T follicular helper cell (primary cell): ENCODE data around the gene MYO19.

ENCODE experiments used
- DNase-seq: peaks from one replicate; pipeline ENCODE4 v3.0.0-alpha.2; 2020; ENCODE audit warnings: low read depth
- total RNA-seq, 2 experiments: gene quantifications; one replicate each; lab custom pipeline; 2026; lab: John Stamatoyannopoulos, UW

Gene MYO19
- 75.8 to 106 reads per million in 2 experiments for total RNA-seq

- DNase-seq, result peak; percentile 73
Measured at GRCh38 chr17:36534840-36535668, at the start of gene MYO19, which contains the start of gene PIGW. TSS of gene MYO19 (minus strand) at chr17:36534868. CDS start at chr17:36532538, 2,330 bp downstream. TSS of gene PIGW (plus strand) at chr17:36534987. CDS start at chr17:36537102, 2,115 bp downstream.

- DNase-seq, result no peak
Measured at GRCh38 chr17:36583787-36584186, 49.1 kb upstream of the MYO19 start.

- DNase-seq, result no peak
Measured at GRCh38 chr17:36578671-36579070, 44.0 kb upstream of the MYO19 start.

- no peak for DNase-seq
Measured at GRCh38 chr17:36576793-36577192, 42.1 kb upstream of the MYO19 start.

- DNase-seq, result no peak
Measured at GRCh38 chr17:36575028-36575427, 40.4 kb upstream of the MYO19 start.

GRCh38 chr17:36566081-36566480 lies 31.4 kb upstream of the MYO19 start:
- no peak for DNase-seq

GRCh38 chr17:36553459-36553858 lies 18.8 kb upstream of the MYO19 start:
- no peak for DNase-seq

- no peak for DNase-seq
Measured at GRCh38 chr17:36550491-36551417, 16.1 kb upstream of the MYO19 start.

GRCh38 chr17:36547776-36548175 lies 13.1 kb upstream of the MYO19 start:
- no peak for DNase-seq

- DNase-seq, result no peak
Measured at GRCh38 chr17:36546418-36547093, 11.9 kb upstream of the MYO19 start.

GRCh38 chr17:36545465-36546417 lies 11.1 kb upstream of the MYO19 start:
- DNase-seq, result peak; percentile 96

- DNase-seq, result no peak
Measured at GRCh38 chr17:36545077-36545464, 10.4 kb upstream of the MYO19 start.

GRCh38 chr17:36544307-36545076 lies 9.8 kb upstream of the MYO19 start, which contains the start of gene GGNBP2:
TSS of gene GGNBP2 (plus strand) at chr17:36544919. CDS start at chr17:36545725, 806 bp downstream.
- DNase-seq, result peak; percentile 84

GRCh38 chr17:36544044-36544306 lies 9.3 kb upstream of the MYO19 start:
- peak; percentile 3 for DNase-seq

- no peak for DNase-seq
Measured at GRCh38 chr17:36542755-36543154, 8.1 kb upstream of the MYO19 start.

- DNase-seq, result no peak
Measured at GRCh38 chr17:36540696-36541095, 6.0 kb upstream of the MYO19 start.

GRCh38 chr17:36535669-36536081 lies 1.0 kb upstream of the MYO19 start:
- DNase-seq, result no peak

- peak; percentile 16 for DNase-seq
Measured at GRCh38 chr17:36533935-36534839, 481 bp downstream of the MYO19 start.

GRCh38 chr17:36532435-36532975 lies 2.2 kb downstream of the MYO19 start:
- no peak for DNase-seq
